ENCODE measurements around the gene VPS13C.

DNA sequence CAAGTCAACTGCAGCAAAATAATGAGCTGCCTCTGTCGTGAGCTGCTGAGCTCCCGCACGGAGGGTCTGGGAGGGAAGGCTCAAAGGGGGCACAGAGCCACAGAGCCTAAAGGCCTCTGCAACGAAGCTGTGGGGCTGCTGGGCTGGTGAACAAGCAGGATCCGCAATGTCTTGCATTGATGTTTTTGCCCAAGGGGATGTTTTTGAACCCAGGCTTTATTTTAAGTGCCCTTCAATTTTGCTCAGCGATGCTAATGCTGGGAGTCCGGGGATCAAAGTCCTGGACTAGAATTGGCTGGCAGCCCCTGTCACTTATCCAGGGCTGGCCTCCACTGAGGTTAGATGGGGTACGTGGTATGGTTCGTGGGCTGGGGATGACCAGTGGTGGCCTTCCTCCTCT lies 240.0 kb downstream of the VPS13C start:
- TF ChIP-seq, protein P1, sequence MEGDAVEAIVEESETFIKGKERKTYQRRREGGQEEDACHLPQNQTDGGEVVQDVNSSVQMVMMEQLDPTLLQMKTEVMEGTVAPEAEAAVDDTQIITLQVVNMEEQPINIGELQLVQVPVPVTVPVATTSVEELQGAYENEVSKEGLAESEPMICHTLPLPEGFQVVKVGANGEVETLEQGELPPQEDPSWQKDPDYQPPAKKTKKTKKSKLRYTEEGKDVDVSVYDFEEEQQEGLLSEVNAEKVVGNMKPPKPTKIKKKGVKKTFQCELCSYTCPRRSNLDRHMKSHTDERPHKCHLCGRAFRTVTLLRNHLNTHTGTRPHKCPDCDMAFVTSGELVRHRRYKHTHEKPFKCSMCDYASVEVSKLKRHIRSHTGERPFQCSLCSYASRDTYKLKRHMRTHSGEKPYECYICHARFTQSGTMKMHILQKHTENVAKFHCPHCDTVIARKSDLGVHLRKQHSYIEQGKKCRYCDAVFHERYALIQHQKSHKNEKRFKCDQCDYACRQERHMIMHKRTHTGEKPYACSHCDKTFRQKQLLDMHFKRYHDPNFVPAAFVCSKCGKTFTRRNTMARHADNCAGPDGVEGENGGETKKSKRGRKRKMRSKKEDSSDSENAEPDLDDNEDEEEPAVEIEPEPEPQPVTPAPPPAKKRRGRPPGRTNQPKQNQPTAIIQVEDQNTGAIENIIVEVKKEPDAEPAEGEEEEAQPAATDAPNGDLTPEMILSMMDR (IDR thresholded peaks at IDR 0.05) = no peak
- TF ChIP-seq POLR2A (IDR thresholded peaks at IDR 0.05) (no peak), EP300 (IDR thresholded peaks at IDR 0.05) (no peak)

Data from tibial nerve (tissue), 4 donors.